ENCODE data around the gene CACNA1C. TPM values are rescaled to one million over a fixed set of nuclear protein-coding genes. Genes with fewer than 3 reads are reported as not detected.

Gene CACNA1C
- polyA plus RNA-seq, 1 of the 3 experiments (the other 2 are of a cell fraction): 1.5 TPM

DNA sequence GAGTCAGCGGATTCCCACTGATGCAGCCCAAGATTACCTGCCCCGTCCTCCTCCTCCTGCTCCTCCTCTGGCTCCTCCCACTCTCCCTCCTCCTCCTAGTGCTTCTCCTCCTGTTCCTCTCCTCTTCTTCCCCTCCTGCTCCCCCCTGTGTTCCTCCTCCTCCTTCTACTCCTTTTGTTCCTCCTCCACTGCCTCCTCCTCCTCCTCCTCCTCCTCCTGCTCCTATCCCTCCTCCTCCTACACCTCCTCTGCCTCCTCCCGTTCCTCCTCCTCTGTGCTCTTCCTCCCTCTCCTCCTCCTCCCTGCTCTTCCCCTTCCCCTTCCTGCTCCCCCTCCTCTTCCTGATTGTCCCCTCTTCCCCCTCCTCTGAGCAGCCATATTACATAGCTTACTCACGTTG lies 141.3 kb downstream of the CACNA1C start:
- Histone ChIP-seq H3K27ac (ENCODE audit: low read depth in 2 of 2, low read length in 1 of 2) (no peak overlapping the region), H3K4me2 (no peak overlapping the region), H4K20me1 (ENCODE audit: insufficient read depth) (no peaks in the 10 kb centered on the region), H3K36me3 (replicated peaks in 1 of 2; ENCODE audit: control insufficient read depth in 1 of 2, insufficient read depth in 2 of 2, low read length in 1 of 2) (no peaks in the 10 kb centered on the region), H3K79me2 (ENCODE audit: insufficient read depth) (no peaks in the 10 kb centered on the region), H2AFZ (ENCODE audit: low read depth) (no peak overlapping the region), H3F3A (replicated peaks; ENCODE audit: insufficient read depth) (no peaks in the 10 kb centered on the region), H3K9me3 (no peaks in the 10 kb centered on the region), H3K9me2 (no peaks in the 10 kb centered on the region), H3K4me1 (ENCODE audit: control insufficient read depth in 1 of 2, insufficient read depth in 2 of 2, low read depth in 1 of 2, low read length in 1 of 2) (peaks cover 8 to 16% of the 10 kb centered on the region in 2 experiments; a peak in 2 of 4 replicates), H3K9ac (no peak overlapping the region), H3K27me3 (ENCODE audit: insufficient read depth) (no peaks in the 10 kb centered on the region), H3K4me3 (ENCODE audit: low read depth in 2 of 2, low read length in 1 of 2) (no peak overlapping the region)
- POLR2A ChIA-PET: interaction anchor here (0.9 kb wide), 1 partner anchor 147 kb away, joined by 3 read pairs; no protein-coding TSS in a partner anchor
- CTCF ChIA-PET: interaction anchor here (1.3 kb wide), 1 partner anchor 32 kb away, joined by 3 read pairs; no protein-coding TSS in a partner anchor
- no peak for DNase-seq
- WGBS (ENCODE audit: low lambda C conversion rate): 64% methylated on average over 4 of the region's 4 CpGs
- no peak for TF ChIP-seq ELF1 (IDR thresholded peaks at IDR 0.05)
- no peak for TF ChIP-seq NFIC (IDR thresholded peaks at IDR 0.05; ENCODE audit: borderline replicate concordance)
- TF ChIP-seq, protein P1, sequence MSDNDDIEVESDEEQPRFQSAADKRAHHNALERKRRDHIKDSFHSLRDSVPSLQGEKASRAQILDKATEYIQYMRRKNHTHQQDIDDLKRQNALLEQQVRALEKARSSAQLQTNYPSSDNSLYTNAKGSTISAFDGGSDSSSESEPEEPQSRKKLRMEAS (IDR thresholded peaks at IDR 0.05; ENCODE audit: low read depth): no peak
- TF ChIP-seq MXI1 (IDR thresholded peaks at IDR 0.05; ENCODE audit: low read depth, low read length): no peak
- TF ChIP-seq TAF1 (IDR thresholded peaks at IDR 0.05; ENCODE audit: borderline replicate concordance, low read depth, low read length): no peak
- TF ChIP-seq, protein P2, sequence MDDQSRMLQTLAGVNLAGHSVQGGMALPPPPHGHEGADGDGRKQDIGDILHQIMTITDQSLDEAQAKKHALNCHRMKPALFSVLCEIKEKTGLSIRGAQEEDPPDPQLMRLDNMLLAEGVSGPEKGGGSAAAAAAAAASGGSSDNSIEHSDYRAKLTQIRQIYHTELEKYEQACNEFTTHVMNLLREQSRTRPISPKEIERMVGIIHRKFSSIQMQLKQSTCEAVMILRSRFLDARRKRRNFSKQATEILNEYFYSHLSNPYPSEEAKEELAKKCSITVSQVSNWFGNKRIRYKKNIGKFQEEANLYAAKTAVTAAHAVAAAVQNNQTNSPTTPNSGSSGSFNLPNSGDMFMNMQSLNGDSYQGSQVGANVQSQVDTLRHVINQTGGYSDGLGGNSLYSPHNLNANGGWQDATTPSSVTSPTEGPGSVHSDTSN (IDR thresholded peaks at IDR 0.05): no peak
- TF ChIP-seq CHD2 (IDR thresholded peaks at IDR 0.05; ENCODE audit: low read length, partially characterized antibody): no peak
- no peak for TF ChIP-seq FOXJ3 (CRISPR knock-in tag; IDR thresholded peaks at IDR 0.05)
- no peak for TF ChIP-seq MEF2A (IDR thresholded peaks at IDR 0.05; ENCODE audit: borderline replicate concordance, low read depth)
- TF ChIP-seq, protein P3, sequence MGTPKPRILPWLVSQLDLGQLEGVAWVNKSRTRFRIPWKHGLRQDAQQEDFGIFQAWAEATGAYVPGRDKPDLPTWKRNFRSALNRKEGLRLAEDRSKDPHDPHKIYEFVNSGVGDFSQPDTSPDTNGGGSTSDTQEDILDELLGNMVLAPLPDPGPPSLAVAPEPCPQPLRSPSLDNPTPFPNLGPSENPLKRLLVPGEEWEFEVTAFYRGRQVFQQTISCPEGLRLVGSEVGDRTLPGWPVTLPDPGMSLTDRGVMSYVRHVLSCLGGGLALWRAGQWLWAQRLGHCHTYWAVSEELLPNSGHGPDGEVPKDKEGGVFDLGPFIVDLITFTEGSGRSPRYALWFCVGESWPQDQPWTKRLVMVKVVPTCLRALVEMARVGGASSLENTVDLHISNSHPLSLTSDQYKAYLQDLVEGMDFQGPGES (IDR thresholded peaks at IDR 0.05; ENCODE audit: low read depth, low read length): no peak
- TF ChIP-seq JUND (IDR thresholded peaks at IDR 0.05): no peak
- TF ChIP-seq, protein P4, sequence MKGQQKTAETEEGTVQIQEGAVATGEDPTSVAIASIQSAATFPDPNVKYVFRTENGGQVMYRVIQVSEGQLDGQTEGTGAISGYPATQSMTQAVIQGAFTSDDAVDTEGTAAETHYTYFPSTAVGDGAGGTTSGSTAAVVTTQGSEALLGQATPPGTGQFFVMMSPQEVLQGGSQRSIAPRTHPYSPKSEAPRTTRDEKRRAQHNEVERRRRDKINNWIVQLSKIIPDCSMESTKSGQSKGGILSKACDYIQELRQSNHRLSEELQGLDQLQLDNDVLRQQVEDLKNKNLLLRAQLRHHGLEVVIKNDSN (IDR thresholded peaks at IDR 0.05; ENCODE audit: borderline replicate concordance, low read depth): no peak
- TF ChIP-seq YY1 (IDR thresholded peaks at IDR 0.05; ENCODE audit: low read depth): no peak
- TF ChIP-seq, protein P5, sequence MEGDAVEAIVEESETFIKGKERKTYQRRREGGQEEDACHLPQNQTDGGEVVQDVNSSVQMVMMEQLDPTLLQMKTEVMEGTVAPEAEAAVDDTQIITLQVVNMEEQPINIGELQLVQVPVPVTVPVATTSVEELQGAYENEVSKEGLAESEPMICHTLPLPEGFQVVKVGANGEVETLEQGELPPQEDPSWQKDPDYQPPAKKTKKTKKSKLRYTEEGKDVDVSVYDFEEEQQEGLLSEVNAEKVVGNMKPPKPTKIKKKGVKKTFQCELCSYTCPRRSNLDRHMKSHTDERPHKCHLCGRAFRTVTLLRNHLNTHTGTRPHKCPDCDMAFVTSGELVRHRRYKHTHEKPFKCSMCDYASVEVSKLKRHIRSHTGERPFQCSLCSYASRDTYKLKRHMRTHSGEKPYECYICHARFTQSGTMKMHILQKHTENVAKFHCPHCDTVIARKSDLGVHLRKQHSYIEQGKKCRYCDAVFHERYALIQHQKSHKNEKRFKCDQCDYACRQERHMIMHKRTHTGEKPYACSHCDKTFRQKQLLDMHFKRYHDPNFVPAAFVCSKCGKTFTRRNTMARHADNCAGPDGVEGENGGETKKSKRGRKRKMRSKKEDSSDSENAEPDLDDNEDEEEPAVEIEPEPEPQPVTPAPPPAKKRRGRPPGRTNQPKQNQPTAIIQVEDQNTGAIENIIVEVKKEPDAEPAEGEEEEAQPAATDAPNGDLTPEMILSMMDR (IDR thresholded peaks at IDR 0.05): no peak
- TF ChIP-seq TCF12 (IDR thresholded peaks at IDR 0.05): no peak
- no peak for TF ChIP-seq NRF1 (IDR thresholded peaks at IDR 0.05; ENCODE audit: low read depth, low read length)
